ENCODE data around the gene CYP27C1.
"Not testable (repeated sequence)": the region's sequence is repeated elsewhere in the genome, so short reads cannot be mapped to it uniquely, and the experiment has no call there.

Gene CYP27C1, protein sequence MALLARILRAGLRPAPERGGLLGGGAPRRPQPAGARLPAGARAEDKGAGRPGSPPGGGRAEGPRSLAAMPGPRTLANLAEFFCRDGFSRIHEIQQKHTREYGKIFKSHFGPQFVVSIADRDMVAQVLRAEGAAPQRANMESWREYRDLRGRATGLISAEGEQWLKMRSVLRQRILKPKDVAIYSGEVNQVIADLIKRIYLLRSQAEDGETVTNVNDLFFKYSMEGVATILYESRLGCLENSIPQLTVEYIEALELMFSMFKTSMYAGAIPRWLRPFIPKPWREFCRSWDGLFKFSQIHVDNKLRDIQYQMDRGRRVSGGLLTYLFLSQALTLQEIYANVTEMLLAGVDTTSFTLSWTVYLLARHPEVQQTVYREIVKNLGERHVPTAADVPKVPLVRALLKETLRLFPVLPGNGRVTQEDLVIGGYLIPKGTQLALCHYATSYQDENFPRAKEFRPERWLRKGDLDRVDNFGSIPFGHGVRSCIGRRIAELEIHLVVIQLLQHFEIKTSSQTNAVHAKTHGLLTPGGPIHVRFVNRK

DNA sequence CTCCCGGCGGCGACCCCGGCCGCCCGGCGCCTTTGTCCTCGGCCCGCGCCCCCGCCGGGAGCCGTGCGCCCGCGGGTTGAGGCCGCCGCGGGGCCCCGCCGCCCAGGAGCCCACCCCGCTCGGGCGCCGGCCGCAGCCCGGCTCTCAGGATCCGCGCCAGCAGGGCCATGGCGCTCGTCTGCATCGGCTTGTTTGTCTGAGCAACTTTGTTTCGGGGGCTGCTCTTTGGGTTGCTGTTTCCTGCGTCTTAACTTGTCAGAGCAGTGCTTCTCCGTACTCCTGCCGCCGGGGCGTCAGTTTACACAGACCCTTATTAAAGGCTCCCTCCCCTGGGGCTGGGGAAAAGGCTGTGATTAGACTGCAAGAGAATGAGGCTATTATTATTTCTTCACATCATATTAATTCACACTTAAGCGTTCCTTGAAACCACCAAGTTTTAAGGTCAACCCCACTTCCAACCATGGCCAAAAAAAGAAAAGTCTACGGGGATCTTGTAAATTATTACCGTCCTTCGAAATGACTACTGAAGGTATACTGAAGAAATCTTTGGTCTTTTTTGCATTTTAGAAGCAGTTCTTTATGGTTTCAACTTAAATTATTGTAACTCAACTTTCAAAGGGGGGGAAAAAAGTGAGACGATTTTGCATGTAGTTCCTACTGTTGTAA lies at the start of gene CYP27C1:
Gene CYP27C1 (minus strand): TSS at position 198 of the 666 bp plus-strand sequence. CDS start 29 bp downstream, at position 169.
- no peak for DNase-seq

DNA sequence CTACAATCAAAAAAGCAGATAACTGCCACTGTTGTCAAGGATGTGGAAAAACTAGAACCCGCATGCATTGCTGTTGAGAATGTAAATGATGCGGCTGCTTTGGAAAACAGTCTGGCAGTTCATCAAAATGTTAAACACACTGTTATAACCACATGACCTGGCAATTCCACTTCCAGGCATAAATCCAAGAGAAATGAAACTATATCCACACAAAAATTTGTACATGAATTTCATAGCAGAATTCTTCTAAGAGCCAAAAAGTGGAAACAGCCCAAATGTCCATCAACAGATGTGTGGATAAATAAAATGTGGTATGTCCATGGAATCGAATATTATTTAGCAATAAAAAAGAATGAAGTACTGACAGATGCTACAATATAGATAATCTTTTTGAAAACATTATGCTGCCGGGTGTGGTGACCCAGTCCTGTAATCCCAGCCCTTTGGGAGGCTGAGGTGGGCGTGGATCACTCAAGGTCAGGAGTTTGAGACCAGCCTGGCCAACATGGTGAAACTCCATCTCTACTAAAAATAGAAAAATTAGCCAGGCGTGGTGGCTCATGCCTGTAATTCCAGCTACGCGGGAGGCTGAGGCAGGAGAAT lies 41.8 kb upstream of the CYP27C1 start:
- no peak for DNase-seq

DNA sequence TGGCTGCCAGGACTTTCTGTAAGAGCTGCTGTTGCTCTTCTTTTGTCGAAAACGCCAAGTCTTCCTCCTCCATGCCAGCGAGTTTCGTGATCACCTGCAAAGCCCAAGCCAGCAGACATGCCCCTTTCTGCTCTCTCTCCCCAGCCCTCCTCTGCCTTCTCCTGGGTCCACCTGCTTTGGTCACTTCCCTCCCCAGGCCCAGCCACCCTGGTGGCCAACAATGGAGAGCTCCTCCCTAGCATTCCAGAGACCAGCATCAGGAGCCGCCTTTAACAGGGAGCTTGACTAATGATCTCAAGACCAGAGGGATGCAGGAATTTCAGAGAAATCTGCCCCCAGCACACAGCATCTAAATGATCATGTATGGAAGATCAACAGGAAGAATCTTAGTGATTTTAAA lies 39.3 kb upstream of the CYP27C1 start:
- no peak for DNase-seq

DNA sequence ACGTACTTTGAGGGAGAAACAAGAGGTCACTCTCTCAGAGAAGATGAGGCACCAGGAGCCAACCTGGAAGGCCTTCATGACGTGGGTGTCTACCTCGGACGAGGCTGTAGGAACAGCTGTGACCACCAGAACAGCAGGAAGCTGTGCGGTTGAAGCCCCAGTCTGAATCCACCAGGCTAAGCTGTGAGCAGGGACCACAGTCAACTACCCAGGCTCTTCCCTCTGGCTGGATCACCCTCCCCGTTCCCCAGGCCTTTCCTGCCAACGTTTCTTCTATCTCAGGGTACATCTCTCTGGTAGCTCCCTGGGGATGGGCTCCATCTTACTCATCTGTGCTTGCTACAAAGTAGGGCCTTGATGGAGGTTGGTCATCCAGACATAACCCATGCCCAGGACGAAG lies 36.8 kb upstream of the CYP27C1 start:
- no peak for DNase-seq

DNA sequence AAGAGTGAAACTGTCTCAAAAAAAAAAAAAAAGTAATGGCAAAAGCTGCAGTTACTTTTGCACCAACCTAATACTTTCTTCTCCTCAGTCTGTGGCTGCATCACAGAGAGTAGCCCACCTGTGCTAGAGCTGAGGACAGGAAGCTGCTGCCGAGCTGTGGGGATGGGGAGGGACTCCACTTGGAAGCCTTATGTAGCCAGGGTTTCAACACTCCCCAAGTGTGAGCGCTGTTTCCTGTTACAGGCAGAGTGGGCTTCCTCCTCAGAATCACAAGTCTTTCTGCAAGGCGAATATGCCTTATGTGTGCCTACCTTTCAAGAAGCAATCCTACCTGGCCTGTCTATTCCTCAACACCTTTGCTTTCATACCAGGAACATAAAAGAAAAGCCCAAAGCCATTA lies 36.3 kb upstream of the CYP27C1 start:
- DNase-seq = no peak

DNA sequence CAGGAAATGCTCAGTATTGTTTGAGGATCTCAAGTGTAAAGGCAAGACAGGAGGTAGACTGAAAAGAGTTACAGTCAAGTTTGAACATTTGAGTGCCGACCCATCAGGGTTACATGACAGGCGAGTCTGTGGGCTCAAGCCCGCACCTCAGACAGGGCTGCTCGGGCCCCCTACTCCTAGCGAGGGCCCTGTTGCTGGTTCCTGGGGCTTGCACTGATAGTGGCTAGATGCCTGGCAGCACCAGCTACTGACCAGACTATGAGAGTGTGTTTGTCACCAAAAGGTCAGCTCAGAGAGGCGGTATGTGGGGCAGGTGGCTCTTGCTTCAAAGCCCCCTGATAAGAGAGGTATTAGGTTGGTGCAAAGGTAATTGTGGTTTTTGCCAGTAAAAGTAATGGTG lies 35.6 kb upstream of the CYP27C1 start:
- DNase-seq = no peak

DNA sequence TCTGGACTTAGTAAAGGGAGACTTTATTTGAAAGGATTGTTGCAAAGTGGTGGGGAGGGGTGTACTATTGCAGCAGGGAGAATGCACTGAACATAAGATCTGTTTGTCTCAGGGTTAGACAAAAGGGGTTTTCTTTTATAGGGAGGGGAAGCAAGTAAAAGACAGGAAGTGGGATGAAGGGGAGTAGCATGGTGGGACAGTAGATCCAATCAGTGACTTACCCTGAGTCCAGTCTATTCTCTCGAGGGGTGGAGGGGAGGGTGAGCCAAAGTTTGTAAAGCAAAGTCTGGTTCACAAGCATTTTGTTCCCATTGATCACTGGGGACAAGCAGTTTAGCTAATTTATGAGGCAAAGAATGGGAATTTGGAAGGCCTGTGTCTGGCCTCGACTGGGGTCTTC lies 35.0 kb upstream of the CYP27C1 start:
- DNase-seq = no peak

DNA sequence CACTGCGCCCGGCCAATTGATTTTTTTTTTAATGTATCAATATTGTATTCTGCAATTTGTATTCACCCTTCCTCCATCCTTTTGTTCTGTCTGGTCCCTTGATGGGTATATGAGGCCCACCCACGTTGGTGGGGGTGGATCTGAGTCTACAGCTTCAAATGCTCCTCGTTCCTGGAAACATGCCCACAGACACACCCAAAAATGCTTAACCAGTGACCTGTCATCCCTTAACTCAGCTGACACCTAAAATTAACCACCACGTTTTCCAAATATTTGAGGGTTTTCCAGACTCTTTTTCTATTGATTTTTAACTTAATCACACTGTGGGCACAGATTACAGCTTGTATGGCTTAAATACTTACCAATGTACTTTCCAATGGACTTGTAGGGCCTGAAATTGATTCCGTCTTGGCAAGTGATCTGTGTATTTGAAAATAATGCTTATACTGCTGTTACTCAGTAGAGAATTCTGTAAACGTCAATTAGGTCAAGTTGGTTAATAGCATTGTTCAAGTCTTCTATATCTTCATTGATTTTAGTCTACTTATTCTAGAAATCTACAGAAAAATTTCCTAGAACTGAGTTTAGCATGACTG lies 34.4 kb upstream of the CYP27C1 start:
- no peak for DNase-seq

DNA sequence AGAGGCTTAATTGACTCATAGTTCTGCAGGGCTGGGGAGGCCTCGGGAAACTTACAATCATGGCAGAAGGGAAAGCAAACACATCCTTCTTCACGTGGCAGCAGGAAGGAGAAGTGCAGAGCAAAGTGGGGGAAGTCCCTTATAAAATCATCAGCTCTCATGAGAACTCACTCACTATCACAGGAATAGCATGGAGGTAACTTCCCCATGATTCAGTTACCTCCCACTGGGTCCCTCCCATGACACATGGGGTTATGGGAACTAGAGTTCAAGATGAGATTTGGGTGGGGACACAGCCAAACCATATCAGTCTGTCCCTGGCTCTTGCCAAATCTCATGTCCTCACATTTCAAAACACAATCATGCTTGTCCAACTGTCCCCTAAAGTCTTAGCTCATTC lies 21.1 kb upstream of the CYP27C1 start:
- not testable (repeated sequence) for DNase-seq

DNA sequence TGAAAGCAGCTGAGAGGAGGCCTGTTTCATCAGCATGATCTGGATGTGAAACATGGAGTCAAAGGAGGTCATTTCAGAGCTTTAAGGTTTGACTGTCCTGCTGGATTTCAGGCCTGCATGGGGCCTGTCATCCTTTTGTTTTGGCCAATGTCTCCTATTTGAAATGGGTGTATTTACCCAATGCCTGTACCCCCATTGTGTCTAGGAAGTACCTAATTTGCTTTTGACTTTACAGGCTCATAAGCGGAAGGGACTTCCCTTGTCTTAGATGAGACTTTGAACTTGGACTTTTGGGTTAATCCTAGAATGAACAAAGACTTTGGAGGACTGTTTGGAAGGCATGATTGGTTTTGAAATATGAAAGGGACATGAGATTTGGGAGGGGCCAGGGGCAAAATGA lies 19.3 kb upstream of the CYP27C1 start:
- no peak for DNase-seq

DNA sequence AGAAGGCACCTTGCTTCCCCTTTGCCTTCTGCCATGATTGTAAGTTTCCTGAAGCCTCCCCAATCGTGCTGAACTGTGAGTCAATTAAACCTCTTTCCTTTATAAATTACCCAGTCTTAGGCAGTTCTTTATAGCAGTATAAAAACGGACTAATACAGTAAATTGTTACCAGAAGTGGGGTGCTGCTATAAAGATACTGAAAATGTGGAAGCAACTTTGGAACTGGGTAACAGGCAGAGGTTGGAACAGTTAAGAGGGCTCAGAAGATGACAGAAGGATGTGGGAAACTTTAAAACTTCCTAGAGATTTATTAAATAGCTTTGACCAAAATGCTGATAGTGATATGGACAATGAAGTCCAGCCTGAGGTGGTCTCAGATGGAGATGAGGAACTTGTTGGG lies 17.7 kb upstream of the CYP27C1 start:
- not testable (repeated sequence) for DNase-seq

DNA sequence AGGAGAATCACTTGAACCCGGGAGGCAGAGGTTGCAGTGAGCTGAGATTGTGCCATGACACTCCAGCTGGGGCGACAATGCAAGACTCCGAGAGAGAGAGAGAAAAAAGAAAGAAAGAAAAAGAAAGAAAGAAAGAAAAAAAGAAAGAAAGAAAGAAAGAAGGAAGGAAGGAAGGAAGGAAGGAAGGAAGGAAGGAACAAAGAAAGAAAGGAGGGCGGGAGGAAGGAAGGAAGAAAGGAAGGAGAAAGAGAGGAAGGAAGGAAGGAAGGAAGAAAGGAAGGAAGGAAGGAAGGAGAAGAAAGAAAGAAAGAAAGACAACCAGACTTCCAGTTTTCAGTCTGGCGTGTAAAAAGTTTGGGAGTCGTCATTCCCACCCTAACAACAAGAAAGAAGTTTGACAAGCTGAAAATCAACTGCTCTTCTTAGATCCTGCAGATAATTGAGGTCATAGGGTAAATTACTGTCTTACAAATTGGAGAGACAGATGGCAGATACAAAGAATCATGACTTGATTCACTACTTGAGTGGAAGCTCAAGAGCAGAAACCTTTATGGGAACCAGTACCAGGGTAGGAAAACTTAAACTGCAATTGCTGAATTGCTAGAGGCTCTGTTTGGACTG lies 15.1 kb upstream of the CYP27C1 start:
- no peak for DNase-seq

DNA sequence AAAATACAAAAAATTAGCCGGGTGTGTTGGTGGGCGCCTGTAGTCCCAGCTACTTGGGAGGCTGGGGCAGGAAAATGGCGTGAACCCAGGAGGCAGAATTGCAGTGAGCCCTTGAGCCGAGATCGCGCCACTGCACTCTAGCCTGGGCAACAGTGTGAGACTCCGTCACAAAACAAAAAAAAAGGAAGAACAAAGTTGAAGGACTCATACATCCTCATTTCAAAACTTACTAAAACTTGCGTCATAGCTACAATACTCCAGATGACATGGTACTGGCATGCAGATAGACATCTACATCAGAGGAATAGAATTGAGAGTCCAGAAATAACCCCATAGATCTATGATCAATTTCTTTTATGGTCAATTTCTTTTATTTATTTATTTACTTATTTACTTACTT lies 13.6 kb upstream of the CYP27C1 start:
- no peak for DNase-seq

DNA sequence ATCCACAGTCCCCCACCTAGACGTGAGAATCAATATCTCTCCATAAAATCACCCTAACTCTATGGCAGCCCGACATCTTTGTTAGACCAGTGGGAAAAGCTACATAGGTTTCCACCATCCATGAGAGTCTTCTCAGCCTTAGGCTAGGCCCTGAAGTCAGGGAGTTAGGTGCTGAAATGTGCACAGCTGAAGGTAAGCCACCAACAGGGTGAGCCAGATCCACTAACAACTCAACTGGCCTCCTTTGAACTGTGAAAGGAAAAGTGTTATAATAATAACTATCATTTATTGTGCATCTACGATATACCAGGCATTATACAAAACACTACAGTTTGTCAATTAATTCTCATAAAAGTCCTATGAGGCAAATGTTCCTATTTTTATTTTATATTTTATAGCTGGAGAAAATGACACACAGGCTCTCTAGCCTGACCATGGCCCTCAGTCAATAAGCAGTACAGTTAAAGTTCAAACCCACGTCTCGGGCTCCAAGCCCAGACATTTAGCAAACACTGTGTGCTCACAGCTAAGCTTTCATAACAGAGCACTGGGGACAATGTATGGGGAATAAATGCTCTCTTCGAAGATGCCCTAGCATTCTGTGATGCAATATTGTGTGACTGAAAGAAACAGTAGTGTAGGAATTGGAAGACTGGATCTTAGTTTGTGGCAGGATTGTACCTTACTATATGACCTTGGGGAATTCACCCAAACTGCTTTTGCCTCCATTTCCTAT lies 11.2 kb upstream of the CYP27C1 start:
- no peak for DNase-seq

DNA sequence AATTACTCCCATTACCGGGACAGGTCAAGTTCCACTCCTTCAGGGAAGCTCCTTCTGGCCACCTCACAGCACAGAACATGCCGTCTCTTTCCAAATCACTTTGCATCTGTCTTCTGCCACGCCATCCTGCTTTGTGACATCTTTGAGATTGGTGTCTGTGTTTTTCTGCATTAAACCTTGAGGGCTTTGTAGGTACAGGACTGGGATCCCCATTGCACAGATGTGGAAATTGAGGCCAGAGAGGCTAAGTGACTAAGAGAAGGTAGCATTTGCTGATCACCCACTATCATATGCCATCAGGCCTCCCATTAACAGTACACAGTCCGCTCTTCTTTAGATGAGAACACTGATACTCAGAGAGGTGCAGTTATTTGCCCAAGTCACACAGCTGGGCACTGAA lies 9.5 kb upstream of the CYP27C1 start:
- DNase-seq = no peak

DNA sequence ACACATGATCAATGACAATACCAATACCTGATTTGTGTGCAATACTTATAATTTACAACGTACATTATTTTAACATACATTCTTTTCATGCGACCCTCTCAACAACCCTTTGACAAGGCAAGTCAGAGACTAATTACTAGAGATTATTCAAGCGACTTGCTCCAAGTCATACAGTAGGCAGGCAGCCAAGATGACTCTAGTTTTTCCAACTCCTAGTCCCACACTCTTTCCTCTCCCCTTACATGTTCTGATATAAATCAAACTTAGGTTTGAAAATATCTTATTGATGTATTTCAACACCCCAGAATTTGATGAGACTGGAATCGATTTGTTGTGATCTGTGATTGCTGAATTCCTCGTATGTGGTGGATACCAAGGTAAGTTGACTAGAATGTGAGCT lies 8.0 kb upstream of the CYP27C1 start:
- no peak for DNase-seq

DNA sequence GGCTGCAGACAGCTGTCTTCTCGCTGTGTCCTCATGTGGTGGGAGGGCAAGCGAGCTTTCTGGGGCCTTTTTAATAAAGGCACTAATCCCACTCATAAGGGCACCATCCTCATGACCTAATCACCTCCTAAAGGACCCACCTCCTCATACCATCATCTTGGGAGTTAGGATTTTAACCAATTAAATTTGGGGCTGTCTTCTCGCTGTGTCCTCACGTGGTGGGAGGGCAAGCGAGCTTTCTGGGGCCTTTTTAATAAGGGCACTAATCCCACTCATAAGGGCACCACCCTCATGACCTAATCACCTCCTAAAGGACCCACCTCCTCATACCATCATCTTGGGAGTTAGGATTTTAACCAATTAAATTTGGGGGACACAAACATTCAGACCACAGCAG lies 7.2 kb upstream of the CYP27C1 start:
- DNase-seq = not testable (repeated sequence)

DNA sequence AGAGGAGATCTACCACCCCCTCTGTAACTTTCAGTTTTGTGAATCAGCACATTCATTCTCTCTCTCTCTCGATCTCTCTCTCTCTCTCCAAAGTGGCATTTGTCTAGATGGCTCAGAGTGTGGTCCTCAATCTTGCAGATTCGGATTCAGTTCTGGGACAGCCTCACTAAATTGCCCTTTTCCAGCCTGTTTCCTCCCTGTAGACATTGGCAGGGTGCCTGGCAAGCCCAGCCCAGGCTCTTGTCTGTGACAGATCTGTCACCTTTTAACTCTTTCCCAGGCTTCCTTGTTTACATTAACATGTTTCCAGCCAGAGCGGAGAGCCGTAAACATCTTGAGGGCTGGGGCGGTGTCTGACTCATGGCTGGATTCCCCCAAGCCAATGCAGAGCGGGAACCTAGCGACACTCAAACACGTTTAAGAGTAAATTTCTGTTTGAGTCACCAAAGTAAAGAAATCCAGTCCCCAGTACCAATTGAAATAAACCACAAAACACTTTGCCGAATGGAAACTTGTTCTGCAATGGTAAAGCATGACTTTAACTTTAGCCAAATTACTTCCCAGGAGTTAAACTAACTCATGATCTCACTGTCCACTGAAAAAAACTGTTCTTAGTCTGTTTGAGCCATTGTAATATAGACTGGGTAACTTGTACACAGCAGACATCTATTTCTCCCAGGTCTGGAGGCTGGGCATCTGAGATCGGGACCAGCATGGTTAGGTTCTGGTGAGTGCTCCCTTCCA lies 6.6 kb upstream of the CYP27C1 start:
- DNase-seq = peak; percentile 41

DNA sequence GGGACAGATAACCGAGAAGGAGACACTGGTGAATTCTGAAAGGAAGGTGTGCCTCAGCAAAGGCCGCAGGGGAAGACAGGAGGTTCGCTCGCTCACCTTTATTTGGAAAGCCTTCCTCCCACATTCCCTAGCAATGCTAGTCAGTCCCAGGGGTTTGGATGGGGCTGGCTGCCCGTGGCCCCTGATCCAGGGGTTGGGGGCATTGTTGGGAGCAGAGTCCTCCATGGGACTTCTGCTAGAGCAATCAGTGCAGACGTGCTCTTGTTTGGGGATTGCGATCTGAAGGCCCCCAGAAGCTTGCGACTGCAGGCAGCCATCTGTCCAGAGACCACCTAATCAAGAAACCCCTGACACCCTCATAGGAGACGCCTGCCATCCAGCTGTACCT lies 6.0 kb upstream of the CYP27C1 start:
- no peak for DNase-seq

DNA sequence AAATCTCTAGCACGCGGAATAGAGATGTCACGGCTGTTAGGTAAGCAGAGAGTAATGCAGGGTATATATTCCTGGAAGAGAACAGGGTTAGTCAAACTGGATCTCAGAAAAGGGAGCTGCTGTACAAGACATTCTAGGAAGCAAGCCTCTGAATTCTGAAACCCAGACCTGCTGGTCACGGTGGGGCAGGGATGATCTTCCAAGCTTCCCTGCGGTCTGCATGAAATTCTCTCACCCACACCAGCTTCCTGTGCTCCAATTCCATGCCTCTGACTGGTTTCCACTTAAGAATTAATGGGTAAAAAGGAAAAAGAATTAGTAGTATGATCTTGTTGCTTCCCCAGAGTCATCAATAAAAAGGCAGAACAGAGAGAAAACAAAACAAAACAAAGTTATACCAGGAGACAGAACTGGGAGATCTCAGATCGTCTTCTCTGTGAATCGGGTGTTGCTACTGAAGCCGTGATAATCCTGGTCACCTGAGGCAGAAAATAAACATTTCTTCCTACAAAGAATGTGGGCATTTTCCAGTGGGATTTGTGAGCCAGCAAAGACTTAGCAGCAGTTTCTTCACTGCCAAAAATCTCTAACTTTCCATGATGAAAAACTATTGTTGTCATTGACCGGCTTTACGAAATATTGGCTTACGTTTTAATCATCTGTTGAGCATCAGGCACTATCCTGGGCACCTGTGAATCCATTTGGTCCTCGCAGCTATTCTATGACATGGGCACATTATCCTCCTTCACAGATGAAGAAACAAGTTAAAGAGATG lies 5.3 kb upstream of the CYP27C1 start:
- DNase-seq = no peak

DNA sequence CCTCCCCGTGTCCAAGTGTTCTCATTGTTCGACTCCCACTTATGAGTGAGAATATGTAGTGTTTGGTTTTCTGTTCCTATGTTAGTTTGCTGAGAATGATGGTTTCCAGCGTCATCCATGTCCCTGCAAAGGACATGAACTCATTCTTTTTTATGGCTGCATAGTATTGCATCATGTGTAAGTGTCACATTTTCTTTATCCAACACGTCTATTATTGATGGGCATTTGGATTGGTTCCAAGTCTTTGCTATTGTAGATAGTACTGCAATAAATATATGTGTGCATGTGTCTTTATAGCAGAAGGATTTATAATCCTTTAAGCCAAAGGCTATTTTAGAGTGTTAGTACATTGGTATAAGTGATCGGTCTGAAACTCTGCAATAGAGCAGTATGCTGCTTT lies 4.0 kb upstream of the CYP27C1 start:
- DNase-seq = not testable (repeated sequence)

Measured in kidney glomerular epithelial cell (primary cell).